ENCODE measurements around the gene HJV.

Gene HJV

GRCh38 chr1:145972580-145972979 is 49.0 kb downstream of the HJV start:
- DNase-seq, result no peak

Data from stimulated activated CD4-positive, alpha-beta T cell treated with anti-CD3 and anti-CD28 coated beads, Interleukin-12 subunit alpha, Interleukin-12 subunit beta, amount 100 ng/mL, for 4 hours (primary cell).